Neural cell (in vitro differentiated cells): ENCODE measurements around the gene ELP5. TPM values are rescaled to one million over a fixed set of nuclear protein-coding genes. Genes with fewer than 3 reads are reported as not detected.

ENCODE experiments used
- H2AFZ ChIP-seq: fragments of 200-600, 300-800 bp; sonication (generic), shearing (Covaris generic); 2 replicates; pipeline ENCODE4 v1.6.0; 2014; ENCODE audit warnings: low read depth, mild to moderate bottlenecking, antibody characterized with exemption, low read length, moderate library complexity
- H3F3A ChIP-seq: fragments of 200-600 bp; shearing (Covaris generic); 2 replicates; pipeline ENCODE4 v1.6.1; 2016; ENCODE audit warnings: mild to moderate bottlenecking, moderate library complexity, mixed read lengths, antibody characterized with exemption, low read length; ENCODE audit not compliant: insufficient read depth, poor library complexity, severe bottlenecking
- H3K27ac ChIP-seq: fragments of 200-600, 300-800 bp; sonication (generic), shearing (Covaris generic); 2 replicates; pipeline ENCODE4 v1.5.1; 2014; ENCODE audit warnings: mild to moderate bottlenecking, low read length, moderate library complexity
- H3K27me3 ChIP-seq: fragments of 300-800, 200-600 bp; sonication (generic), shearing (Covaris generic); 2 replicates; pipeline ENCODE4 v1.6.0; 2014; ENCODE audit warnings: mild to moderate bottlenecking, low read depth, low read length, moderate library complexity; ENCODE audit not compliant: insufficient read depth
- H3K36me3 ChIP-seq: fragments of 300-800, 200-600 bp; sonication (generic), shearing (Covaris generic); 2 replicates; pipeline ENCODE4 v1.5.1; 2014; ENCODE audit warnings: mild to moderate bottlenecking, antibody characterized with exemption, low read length, moderate library complexity; ENCODE audit not compliant: insufficient read depth
- H3K4me2 ChIP-seq: fragments of 300-800, 200-600 bp; sonication (generic), shearing (Covaris generic); 2 replicates; pipeline ENCODE4 v1.6.0; 2014; ENCODE audit warnings: mild to moderate bottlenecking, low read length
- H3K4me3 ChIP-seq: fragments of 300-800, 200-600 bp; sonication (generic), shearing (Covaris generic); 2 replicates; pipeline ENCODE4 v1.5.1; 2014; ENCODE audit warnings: mild to moderate bottlenecking, low read length, moderate library complexity
- H3K79me2 ChIP-seq: fragments of 200-600 bp; shearing (Covaris generic); replicated peaks from 2 replicates; pipeline ENCODE4 v1.6.0; 2014; ENCODE audit warnings: mild to moderate bottlenecking, low read length, moderate library complexity; ENCODE audit not compliant: insufficient read depth
- H3K9ac ChIP-seq: fragments of 300-800, 200-600 bp; sonication (generic), shearing (Covaris generic); 2 replicates; pipeline ENCODE4 v1.6.1; 2016; ENCODE audit warnings: mild to moderate bottlenecking, low read length, mixed read lengths
- H3K9me2 ChIP-seq: fragments of 200-600 bp; shearing (Covaris generic); 2 replicates; pipeline ENCODE4 v1.6.1; 2016; ENCODE audit warnings: mild to moderate bottlenecking, low read length, mixed read lengths; ENCODE audit not compliant: insufficient read depth
- H3K9me3 ChIP-seq: fragments of 200-600, 300-800 bp; sonication (generic), shearing (Covaris generic); 2 replicates; pipeline ENCODE4 v1.6.1; 2016; ENCODE audit warnings: mild to moderate bottlenecking, mixed run types, low read length, moderate library complexity, mixed read lengths
- H4K20me1 ChIP-seq: fragments of 200-600 bp; shearing (Covaris generic); 2 replicates; pipeline ENCODE4 v1.6.1; 2016; ENCODE audit warnings: mild to moderate bottlenecking, mixed run types; ENCODE audit not compliant: insufficient read depth
- CTCF ChIP-seq: fragments of 450-650 bp; IDR thresholded peaks from 2 replicates; pipeline ENCODE4 v1.5.1; 2014; ENCODE audit warnings: antibody characterized with exemption, mild to moderate bottlenecking, moderate library complexity; ENCODE audit not compliant: poor library complexity, severe bottlenecking
- EP300 ChIP-seq: fragments of 450-650 bp; conservative IDR thresholded peaks from 2 replicates; pipeline ENCODE4 v1.6.1; 2014; ENCODE audit warnings: antibody characterized with exemption, mild to moderate bottlenecking, moderate library complexity; ENCODE audit not compliant: poor library complexity, severe bottlenecking
- EZH2 ChIP-seq: fragments of 200-600, 300-800 bp; shearing (Covaris generic), sonication (generic); IDR thresholded peaks from 2 replicates; pipeline ENCODE4 v1.6.1; 2014; ENCODE audit warnings: antibody characterized with exemption, low read length, borderline replicate concordance, mild to moderate bottlenecking; ENCODE audit not compliant: insufficient read depth, poor library complexity, severe bottlenecking
- MXI1 ChIP-seq: fragments of 450-650 bp; conservative IDR thresholded peaks from 2 replicates; pipeline ENCODE4 v1.6.1; 2014; ENCODE audit warnings: antibody characterized with exemption, mild to moderate bottlenecking; ENCODE audit not compliant: poor library complexity, severe bottlenecking
- POLR2AphosphoS5 ChIP-seq: IDR thresholded peaks from 2 replicates; pipeline ENCODE4 v1.6.1; 2012
- RAD21 ChIP-seq: fragments of 450-650 bp; conservative IDR thresholded peaks from 2 replicates; pipeline ENCODE4 v1.6.1; 2014; ENCODE audit warnings: antibody characterized with exemption, mild to moderate bottlenecking, moderate library complexity
- SMC3 ChIP-seq: fragments of 450-650 bp; conservative IDR thresholded peaks from 2 replicates; pipeline ENCODE4 v1.6.1; 2014; ENCODE audit warnings: antibody characterized with exemption, mild to moderate bottlenecking, moderate library complexity; ENCODE audit not compliant: poor library complexity
- TAF1 ChIP-seq: IDR thresholded peaks from 2 replicates; pipeline ENCODE4 v1.6.1; 2012; ENCODE audit warnings: low read depth
- polyA plus RNA-seq: library from polyadenylated mRNA; depleted of rRNA; stranded (reverse); fragments of >200 nt; gene quantifications from 2 replicates; pipeline ENCODE4 v1.2.3, GENCODE V29; 2014
- TF ChIP-seq, protein P1 (sequence below): IDR thresholded peaks from 2 replicates; pipeline ENCODE4 v1.6.1; 2012; ENCODE audit warnings: borderline replicate concordance

ELP5 gene
- polyA plus RNA-seq, 1 donor from 2014 or later, result 82.7 TPM

- TF ChIP-seq MXI1, result no peak
- no peak for TF ChIP-seq RAD21
- no peak for TF ChIP-seq CTCF
- TF ChIP-seq TAF1, result no peak
- TF ChIP-seq EZH2, result no peak
- no peak for TF ChIP-seq POLR2AphosphoS5
- TF ChIP-seq, protein P1, sequence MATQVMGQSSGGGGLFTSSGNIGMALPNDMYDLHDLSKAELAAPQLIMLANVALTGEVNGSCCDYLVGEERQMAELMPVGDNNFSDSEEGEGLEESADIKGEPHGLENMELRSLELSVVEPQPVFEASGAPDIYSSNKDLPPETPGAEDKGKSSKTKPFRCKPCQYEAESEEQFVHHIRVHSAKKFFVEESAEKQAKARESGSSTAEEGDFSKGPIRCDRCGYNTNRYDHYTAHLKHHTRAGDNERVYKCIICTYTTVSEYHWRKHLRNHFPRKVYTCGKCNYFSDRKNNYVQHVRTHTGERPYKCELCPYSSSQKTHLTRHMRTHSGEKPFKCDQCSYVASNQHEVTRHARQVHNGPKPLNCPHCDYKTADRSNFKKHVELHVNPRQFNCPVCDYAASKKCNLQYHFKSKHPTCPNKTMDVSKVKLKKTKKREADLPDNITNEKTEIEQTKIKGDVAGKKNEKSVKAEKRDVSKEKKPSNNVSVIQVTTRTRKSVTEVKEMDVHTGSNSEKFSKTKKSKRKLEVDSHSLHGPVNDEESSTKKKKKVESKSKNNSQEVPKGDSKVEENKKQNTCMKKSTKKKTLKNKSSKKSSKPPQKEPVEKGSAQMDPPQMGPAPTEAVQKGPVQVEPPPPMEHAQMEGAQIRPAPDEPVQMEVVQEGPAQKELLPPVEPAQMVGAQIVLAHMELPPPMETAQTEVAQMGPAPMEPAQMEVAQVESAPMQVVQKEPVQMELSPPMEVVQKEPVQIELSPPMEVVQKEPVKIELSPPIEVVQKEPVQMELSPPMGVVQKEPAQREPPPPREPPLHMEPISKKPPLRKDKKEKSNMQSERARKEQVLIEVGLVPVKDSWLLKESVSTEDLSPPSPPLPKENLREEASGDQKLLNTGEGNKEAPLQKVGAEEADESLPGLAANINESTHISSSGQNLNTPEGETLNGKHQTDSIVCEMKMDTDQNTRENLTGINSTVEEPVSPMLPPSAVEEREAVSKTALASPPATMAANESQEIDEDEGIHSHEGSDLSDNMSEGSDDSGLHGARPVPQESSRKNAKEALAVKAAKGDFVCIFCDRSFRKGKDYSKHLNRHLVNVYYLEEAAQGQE, result no peak
- no peak for TF ChIP-seq EP300
- TF ChIP-seq SMC3, result no peak
- Histone ChIP-seq H3K4me2 (peak overlapping the region; percentile 83), H3K79me2 (peaks cover 78% of the 10 kb centered on the region), H3K9ac (peak overlapping the region; percentile 85), H3K36me3 (no peaks in the 10 kb centered on the region), H3K27me3 (no peaks in the 10 kb centered on the region), H3K9me3 (no peaks in the 10 kb centered on the region), H3K9me2 (no peaks in the 10 kb centered on the region), H2AFZ (no peak overlapping the region), H4K20me1 (peaks cover 5% of the 10 kb centered on the region), H3F3A (peaks cover 3% of the 10 kb centered on the region), H3K4me3 (peak overlapping the region; percentile 81), H3K27ac (peak overlapping the region; percentile 88)
These were observed 18.3 kb upstream of the ELP5 start for GRCh38 chr17:7233701-7234082.

DNA sequence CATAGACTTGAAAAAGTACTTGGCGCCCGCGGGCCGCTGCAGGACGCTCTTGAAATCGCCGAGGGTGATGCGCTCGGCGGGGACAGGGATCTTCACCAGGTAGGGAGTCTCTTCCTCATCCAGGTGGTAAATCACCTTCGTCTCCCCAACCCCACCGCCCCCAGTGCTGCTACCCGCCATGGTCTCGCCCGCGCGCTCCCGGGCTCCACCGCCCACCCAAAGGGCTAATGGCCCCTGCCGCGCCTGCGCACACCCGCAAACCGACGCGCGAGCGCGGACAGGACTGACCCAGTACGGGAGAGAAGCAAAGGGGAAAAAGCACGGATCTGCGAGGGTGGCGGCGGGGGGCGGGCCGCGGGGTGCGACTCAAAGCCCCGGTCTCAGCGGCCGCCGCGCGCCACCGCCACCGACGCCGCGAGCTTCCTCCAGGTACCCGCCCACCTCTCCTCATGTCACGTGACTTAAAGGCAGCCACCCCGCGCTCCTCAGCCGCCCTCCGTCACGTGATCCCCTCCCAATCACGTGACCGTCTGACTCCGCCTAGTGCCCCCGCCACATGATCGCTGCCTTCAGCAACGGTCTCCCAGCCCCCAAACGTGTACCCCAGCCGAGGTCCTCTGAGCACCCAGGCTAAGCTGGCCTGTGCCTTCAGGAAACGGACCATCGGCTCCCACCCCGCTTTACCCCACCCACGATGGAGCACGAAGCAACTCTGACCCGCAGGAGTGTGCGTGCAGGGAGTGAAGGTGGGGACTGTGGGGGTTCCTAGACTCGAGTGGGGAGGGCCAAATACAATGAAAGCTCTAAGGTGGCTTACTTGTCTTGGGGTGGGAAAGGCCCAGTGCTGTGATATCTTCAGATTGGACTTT is 17.7 kb upstream of the ELP5 start, which contains the start of gene DVL2:
Gene DVL2, minus strand, starts transcription at position 435 of the 869 bp plus-strand sequence. Its CDS starts 255 bp downstream, at position 180.
- Histone ChIP-seq H3F3A (peaks cover 3% of the 10 kb centered on the region), H3K9me2 (no peaks in the 10 kb centered on the region), H2AFZ (peak within 1 kb of the TSS; percentile 23), H4K20me1 (peaks cover 5% of the 10 kb centered on the region), H3K4me2 (peak within 1 kb of the TSS; percentile 91), H3K36me3 (no peaks in the 10 kb centered on the region), H3K9me3 (no peaks in the 10 kb centered on the region), H3K27ac (peak within 1 kb of the TSS; percentile 88), H3K27me3 (no peaks in the 10 kb centered on the region), H3K9ac (peak within 1 kb of the TSS; percentile 85), H3K4me3 (peak within 1 kb of the TSS; percentile 81), H3K79me2 (peaks cover 82% of the 10 kb centered on the region)
- TF ChIP-seq MXI1, result peak; percentile 81
- TF ChIP-seq, protein P1, result no peak
- peak; percentile 37 for TF ChIP-seq RAD21
- TF ChIP-seq EZH2, result no peak
- TF ChIP-seq EP300, result peak; percentile 54
- peak; percentile 26 for TF ChIP-seq SMC3
- TF ChIP-seq CTCF, result peak; percentile 11
- peak; percentile 68 for TF ChIP-seq TAF1
- TF ChIP-seq POLR2AphosphoS5, result peak; percentile 92
